HG03575 (cell line): ENCODE measurements around the gene SREBF1.

Source experiments
- ATAC-seq: cut with Tn5 transposase; IDR thresholded peaks from one replicate; pipeline ENCODE4 v1.9.1; 2021; ENCODE audit not compliant: unreplicated experiment, insufficient number of reproducible peaks, low FRiP score; ENCODE audit errors: extremely low read depth

The SREBF1 gene

GRCh38 chr17:17827826-17828621, 8.8 kb downstream of the SREBF1 start:
- ATAC-seq, result no peak

- no peak for ATAC-seq
Observed at GRCh38 chr17:17826942-17827785, 9.6 kb downstream of the SREBF1 start.

GRCh38 chr17:17826342-17826713, 10.5 kb downstream of the SREBF1 start:
- no peak for ATAC-seq

- no peak for ATAC-seq
Observed at GRCh38 chr17:17824783-17825614, 11.8 kb downstream of the SREBF1 start.

GRCh38 chr17:17824119-17824782, 12.5 kb downstream of the SREBF1 start:
- no peak for ATAC-seq

GRCh38 chr17:17823433-17824118, 13.2 kb downstream of the SREBF1 start:
- no peak for ATAC-seq

GRCh38 chr17:17822616-17823015, 14.2 kb downstream of the SREBF1 start:
- no peak for ATAC-seq

GRCh38 chr17:17822189-17822588, 14.6 kb downstream of the SREBF1 start:
- ATAC-seq, result no peak

GRCh38 chr17:17820463-17821158, 16.2 kb downstream of the SREBF1 start:
- ATAC-seq, result no peak

GRCh38 chr17:17820046-17820445, 16.7 kb downstream of the SREBF1 start:
- no peak for ATAC-seq

- ATAC-seq, result no peak
Observed at GRCh38 chr17:17819561-17819995, 17.2 kb downstream of the SREBF1 start.

- no peak for ATAC-seq
Observed at GRCh38 chr17:17819111-17819510, 17.7 kb downstream of the SREBF1 start.

- ATAC-seq, result no peak
Observed at GRCh38 chr17:17818088-17818526, 18.7 kb downstream of the SREBF1 start.

- ATAC-seq, result no peak
Observed at GRCh38 chr17:17817552-17817947, 19.2 kb downstream of the SREBF1 start.

- no peak for ATAC-seq
Observed at GRCh38 chr17:17816831-17817551, 19.8 kb downstream of the SREBF1 start.

GRCh38 chr17:17816240-17816814, 20.5 kb downstream of the SREBF1 start:
- no peak for ATAC-seq
